CD4-positive, alpha-beta T cell (primary cell): ENCODE data around the gene TEX22. TPM values are rescaled to one million over a fixed set of nuclear protein-coding genes. Genes with fewer than 3 reads are reported as not detected.

ENCODE experiments used
- ATAC-seq: fragments of 200-7000 bp; cut with Tn5 transposase; one replicate; pipeline ENCODE4 v1.10.0; 2022; ENCODE audit warnings: mild to moderate bottlenecking; ENCODE audit not compliant: poor library complexity
- CTCF ChIA-PET: fragments of 350-600 bp; sonication (Branson Sonifier 250); formaldehyde crosslinking; loops from one replicate; lab custom pipeline; 2021; ENCODE audit warnings: antibody characterized with exemption, inconsistent platforms; lab: Charles Lee
- POLR2A ChIA-PET: fragments of 350-600 bp; sonication (Branson Sonifier 250); formaldehyde crosslinking; loops from one replicate; lab custom pipeline; 2021; ENCODE audit warnings: antibody characterized with exemption, inconsistent platforms; lab: Charles Lee
- DNase-seq, 14 experiments: peaks; one replicate each; pipeline ENCODE4 v3.0.0-alpha.2; 2013 to 2020; ENCODE audit warnings: mixed read lengths in 2 of 14
- H3K27ac ChIP-seq, 2 donors: one replicate each; pipeline versions ENCODE4 v1.5.1 to v1.7.0; 2013; ENCODE audit warnings: low read length in 2 of 2, low read depth in 1 of 2, mild to moderate bottlenecking in 1 of 2
- H3K27me3 ChIP-seq, 2 experiments: 1 replicate in 1 of 2; 2 replicates in 1 of 2; pipeline versions ENCODE4 v1.6.1 to v1.7.0; 2013; ENCODE audit warnings: low read length in 2 of 2, control low read depth in 1 of 2, mild to moderate bottlenecking in 1 of 2, moderate library complexity in 1 of 2; ENCODE audit not compliant: insufficient read depth in 2 of 2, control insufficient read depth in 1 of 2
- H3K36me3 ChIP-seq: one replicate; pipeline ENCODE4 v1.6.1; 2013; ENCODE audit warnings: low read length, control low read depth; ENCODE audit not compliant: insufficient read depth
- H3K4me1 ChIP-seq: one replicate; pipeline ENCODE4 v1.6.1; 2013; ENCODE audit warnings: low read length, control low read depth; ENCODE audit not compliant: insufficient read depth
- H3K4me3 ChIP-seq: one replicate; pipeline ENCODE4 v1.5.1; 2013; ENCODE audit warnings: mild to moderate bottlenecking, low read length, moderate library complexity
- H3K9me3 ChIP-seq, 2 experiments: 1 replicate in 1 of 2; 2 replicates in 1 of 2; pipeline versions ENCODE4 v1.6.1 to v1.7.0; 2013; ENCODE audit warnings: low read length in 2 of 2, mild to moderate bottlenecking in 2 of 2, control low read depth in 1 of 2, moderate library complexity in 1 of 2; ENCODE audit not compliant: control insufficient read depth in 1 of 2, insufficient read depth in 1 of 2
- H3K27ac Mint-ChIP-seq: one replicate; pipeline ENCODE4 v1.8.0; 2020; ENCODE audit warnings: mixed read lengths
- H3K27me3 Mint-ChIP-seq: one replicate; pipeline ENCODE4 v1.8.0; 2021; ENCODE audit warnings: mixed read lengths
- H3K36me3 Mint-ChIP-seq: one replicate; pipeline ENCODE4 v1.8.0; 2021; ENCODE audit warnings: low read depth, mixed read lengths
- H3K4me1 Mint-ChIP-seq: one replicate; pipeline ENCODE4 v1.8.0; 2021; ENCODE audit warnings: low read depth, mixed read lengths
- H3K4me3 Mint-ChIP-seq: one replicate; pipeline ENCODE4 v1.8.0; 2020; ENCODE audit warnings: mild to moderate bottlenecking, mixed read lengths
- H3K9me3 Mint-ChIP-seq: one replicate; pipeline ENCODE4 v1.8.0; 2020; ENCODE audit warnings: mixed read lengths
- CTCF ChIP-seq: fragments of 200-600 bp; IDR thresholded peaks from one replicate; pipeline ENCODE4 v1.8.0; 2022; ENCODE audit warnings: antibody characterized with exemption, mild to moderate bottlenecking
- intact Hi-C, 2 experiments: fragments of 100-400 bp; cut with DNase I in 1 of 2; cut with micrococcal nuclease in 1 of 2; formaldehyde crosslinking; loops; one replicate each; pipeline versions ENCODE4 v1.15.1 to v1.9.0; 2023 to 2025; cut with DNase I, micrococcal nuclease
- polyA plus RNA-seq, 2 donors: library from polyadenylated mRNA; unstranded; fragments of 120-200 nt; gene quantifications; one replicate each; pipeline ENCODE4 v1.2.1, GENCODE V29; 2013
- total RNA-seq, 174 experiments: library from RNA in 2 of 174; stranded (reverse) in 2 of 174; gene quantifications; one replicate each; pipeline ENCODE4 v1.2.3 and lab custom pipeline; 2021 to 2026

Gene TEX22
- 1 to 10 TPM; 1.3 to 2.8 TPM for total RNA-seq
- 0.35 TPM for polyA plus RNA-seq (2013, experiment 1 of 2)
- 0.26 TPM for polyA plus RNA-seq (2013, experiment 2 of 2)
- 0.80 to 7.9 (median 3.1) reads per million in 172 experiments for total RNA-seq (lab: John Stamatoyannopoulos, UW)

GRCh38 chr14:105398044-105398725 is at the start of gene TEX22:
Gene TEX22, plus strand, starts transcription at chr14:105398538. Its CDS starts 803 bp downstream, at chr14:105399341.
- Histone ChIP-seq H3K9me3 (peaks cover 4 to 26% of the 10 kb centered on the region in 2 experiments), H3K27me3 (no peaks in the 10 kb centered on the region), H3K36me3 (peaks cover 16% of the 10 kb centered on the region), H3K4me1 (peaks cover 30% of the 10 kb centered on the region), H3K27ac (peak within 1 kb of the TSS; percentile 44 to 65), H3K4me3 (peak within 1 kb of the TSS; percentile 71)
- Mint-ChIP-seq H3K36me3 (peaks cover 34% of the 10 kb centered on the region), H3K4me1 (peaks cover 16% of the 10 kb centered on the region), H3K27me3 (no peaks in the 10 kb centered on the region), H3K27ac (peak within 1 kb of the TSS; percentile 72), H3K9me3 (peaks cover 3% of the 10 kb centered on the region), H3K4me3 (peak within 1 kb of the TSS; percentile 80)
- intact Hi-C loops: loop anchor here in 1 of 2 experiments (1.0 to 5.0 kb wide), 3 partner anchors 17 to 94 kb away; partner anchors contain the start of gene TEDC1
- POLR2A ChIA-PET: interaction anchor here (1.0 to 2.5 kb wide), 2 partner anchors 50 to 92 kb away, joined by 3 to 16 read pairs; partner anchors contain the start of gene TEDC1
- ATAC-seq (peak; percentile 91), DNase-seq (peak; percentile 75 to 94 (median 86))
- TF ChIP-seq CTCF: no peak
- CTCF ChIA-PET: interaction anchor here (1.0 to 1.9 kb wide), 2 partner anchors 91 to 92 kb away, joined by 4 to 5 read pairs; partner anchors contain the start of gene TEDC1

GRCh38 chr14:105348945-105349699 is 49.2 kb upstream of the TEX22 start:
- no peaks in the 10 kb centered on the region for H3K9me3 Mint-ChIP-seq
- H3K4me3 Mint-ChIP-seq: no peak overlapping the region
- no peak for TF ChIP-seq CTCF
- ATAC-seq (no peak), DNase-seq (no peak)
- H3K27ac Mint-ChIP-seq: no peak overlapping the region
- peaks cover 4% of the 10 kb centered on the region for H3K4me1 Mint-ChIP-seq
- Histone ChIP-seq H3K36me3 (no peaks in the 10 kb centered on the region), H3K9me3 (peaks cover 0 to 13% of the 10 kb centered on the region in 2 experiments), H3K4me1 (peaks cover 5% of the 10 kb centered on the region), H3K27ac (no peak overlapping the region), H3K4me3 (no peak overlapping the region), H3K27me3 (no peaks in the 10 kb centered on the region)
- no peaks in the 10 kb centered on the region for H3K27me3 Mint-ChIP-seq
- intact Hi-C loops: no loop called here
- POLR2A ChIA-PET: no interaction called here
- CTCF ChIA-PET: no interaction called here
- peaks cover 12% of the 10 kb centered on the region for H3K36me3 Mint-ChIP-seq

GRCh38 chr14:105349992-105350391 is 48.3 kb upstream of the TEX22 start:
- Mint-ChIP-seq H3K4me1 (peaks cover 4% of the 10 kb centered on the region), H3K27me3 (no peaks in the 10 kb centered on the region), H3K36me3 (peaks cover 12% of the 10 kb centered on the region), H3K27ac (no peak overlapping the region), H3K4me3 (no peak overlapping the region), H3K9me3 (no peaks in the 10 kb centered on the region)
- intact Hi-C loops: loop anchor here (5.0 kb wide), 2 partner anchors 48 to 303 kb away; partner anchors contain the start of gene BRF1 (in 1 of the 2)
- no peak for ATAC-seq
- ChIA-PET POLR2A (no interaction called here), CTCF (interaction anchor here (1.5 kb wide), 1 partner anchor 260 kb away, joined by 5 read pairs; no protein-coding TSS in a partner anchor)
- peaks cover 5% of the 10 kb centered on the region for H3K4me1 ChIP-seq
- no peak for TF ChIP-seq CTCF
- H3K27ac ChIP-seq: no peak overlapping the region
- no peak for DNase-seq
- H3K27me3 ChIP-seq: no peaks in the 10 kb centered on the region
- peaks cover under 1% of the 10 kb centered on the region for H3K36me3 ChIP-seq
- no peak overlapping the region for H3K4me3 ChIP-seq
- peaks cover 0 to 8% of the 10 kb centered on the region in 2 experiments for H3K9me3 ChIP-seq
